22Rv1 (cell line): ENCODE measurements around the gene TTLL5.

Experiments
- H3K27ac ChIP-seq: fragments of 450-650 bp; 2 replicates; pipeline ENCODE4 v1.5.1; 2017
- ZFX ChIP-seq: fragments of 450-650 bp; IDR thresholded peaks from 2 replicates; pipeline ENCODE4 v1.6.1; 2017; ENCODE audit warnings: antibody characterized with exemption, borderline replicate concordance
- TF ChIP-seq, protein P1 (sequence below): fragments of 450-650 bp; IDR thresholded peaks from 2 replicates; pipeline ENCODE4 v1.5.1; 2017; ENCODE audit warnings: mild to moderate bottlenecking

The TTLL5 gene

GRCh38 chr14:75773046-75773445, 112.0 kb downstream of the TTLL5 start:
- no peak overlapping the region for H3K27ac ChIP-seq

DNA sequence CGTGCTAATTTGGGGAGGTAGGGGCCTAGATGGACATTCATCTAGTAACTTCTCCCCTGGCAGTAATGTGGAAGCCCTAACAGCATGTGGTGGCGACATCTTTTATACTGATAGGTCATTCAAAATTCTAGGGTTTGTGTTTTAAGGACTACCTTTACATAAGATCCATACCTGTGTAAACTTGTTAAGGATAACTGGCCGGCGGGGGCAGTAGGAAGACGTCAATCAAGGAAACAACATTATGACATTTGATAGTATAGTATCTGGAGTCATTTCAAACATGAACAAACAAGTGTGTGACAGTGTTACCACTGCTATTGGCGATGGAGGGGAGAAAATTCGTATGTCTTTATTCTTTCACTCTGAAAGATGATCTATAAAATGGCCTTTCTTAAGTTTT, 120.0 kb downstream of the TTLL5 start:
- no peak overlapping the region for H3K27ac ChIP-seq
- TF ChIP-seq, protein P1, sequence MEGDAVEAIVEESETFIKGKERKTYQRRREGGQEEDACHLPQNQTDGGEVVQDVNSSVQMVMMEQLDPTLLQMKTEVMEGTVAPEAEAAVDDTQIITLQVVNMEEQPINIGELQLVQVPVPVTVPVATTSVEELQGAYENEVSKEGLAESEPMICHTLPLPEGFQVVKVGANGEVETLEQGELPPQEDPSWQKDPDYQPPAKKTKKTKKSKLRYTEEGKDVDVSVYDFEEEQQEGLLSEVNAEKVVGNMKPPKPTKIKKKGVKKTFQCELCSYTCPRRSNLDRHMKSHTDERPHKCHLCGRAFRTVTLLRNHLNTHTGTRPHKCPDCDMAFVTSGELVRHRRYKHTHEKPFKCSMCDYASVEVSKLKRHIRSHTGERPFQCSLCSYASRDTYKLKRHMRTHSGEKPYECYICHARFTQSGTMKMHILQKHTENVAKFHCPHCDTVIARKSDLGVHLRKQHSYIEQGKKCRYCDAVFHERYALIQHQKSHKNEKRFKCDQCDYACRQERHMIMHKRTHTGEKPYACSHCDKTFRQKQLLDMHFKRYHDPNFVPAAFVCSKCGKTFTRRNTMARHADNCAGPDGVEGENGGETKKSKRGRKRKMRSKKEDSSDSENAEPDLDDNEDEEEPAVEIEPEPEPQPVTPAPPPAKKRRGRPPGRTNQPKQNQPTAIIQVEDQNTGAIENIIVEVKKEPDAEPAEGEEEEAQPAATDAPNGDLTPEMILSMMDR: no peak
- TF ChIP-seq ZFX: no peak

More at GRCh38 chr14:75773046-75773445, 112.0 kb downstream of the TTLL5 start:
- TF ChIP-seq ZFX: no peak
- TF ChIP-seq, protein P1: no peak

- no peak for TF ChIP-seq ZFX
- TF ChIP-seq, protein P1: no peak
- no peak overlapping the region for H3K27ac ChIP-seq
These were observed 122.1 kb downstream of the TTLL5 start for GRCh38 chr14:75783184-75783583.

DNA sequence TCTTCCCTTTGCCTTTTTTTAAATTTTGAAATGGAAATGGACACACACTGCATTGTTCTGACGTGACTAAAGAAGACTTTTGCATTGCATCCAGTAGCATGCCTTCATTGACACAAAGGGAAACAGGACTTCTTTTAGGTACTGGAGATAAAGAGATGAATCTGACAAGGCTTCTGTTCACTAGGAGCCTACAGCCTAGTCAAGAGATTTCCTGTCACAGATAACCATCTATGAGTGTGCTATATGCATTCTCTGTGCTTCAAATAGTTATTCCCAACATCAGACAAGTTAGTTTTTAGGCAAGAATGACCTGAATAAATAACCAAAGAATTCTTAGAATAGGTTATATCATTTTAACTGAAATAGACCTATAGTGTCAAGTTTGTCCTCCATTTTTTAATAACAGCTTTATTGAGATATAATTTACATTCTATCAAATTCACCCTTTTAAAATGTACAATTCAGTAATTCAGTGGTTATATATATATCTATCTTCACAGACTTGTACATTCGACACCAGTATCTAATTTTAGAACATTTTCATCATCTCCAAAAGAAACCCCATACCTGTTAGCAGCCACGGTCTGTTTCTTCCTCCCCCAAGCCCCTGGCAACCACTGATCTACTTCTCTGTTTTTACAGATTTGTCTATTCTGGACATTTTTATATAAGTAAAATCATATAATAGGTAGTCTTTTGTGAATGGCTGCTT, 122.7 kb downstream of the TTLL5 start:
- TF ChIP-seq, protein P1: no peak
- TF ChIP-seq ZFX: no peak
- no peak overlapping the region for H3K27ac ChIP-seq

- no peak overlapping the region for H3K27ac ChIP-seq
- no peak for TF ChIP-seq ZFX
- TF ChIP-seq, protein P1: no peak
These were observed 123.3 kb downstream of the TTLL5 start for GRCh38 chr14:75784314-75784686.

DNA sequence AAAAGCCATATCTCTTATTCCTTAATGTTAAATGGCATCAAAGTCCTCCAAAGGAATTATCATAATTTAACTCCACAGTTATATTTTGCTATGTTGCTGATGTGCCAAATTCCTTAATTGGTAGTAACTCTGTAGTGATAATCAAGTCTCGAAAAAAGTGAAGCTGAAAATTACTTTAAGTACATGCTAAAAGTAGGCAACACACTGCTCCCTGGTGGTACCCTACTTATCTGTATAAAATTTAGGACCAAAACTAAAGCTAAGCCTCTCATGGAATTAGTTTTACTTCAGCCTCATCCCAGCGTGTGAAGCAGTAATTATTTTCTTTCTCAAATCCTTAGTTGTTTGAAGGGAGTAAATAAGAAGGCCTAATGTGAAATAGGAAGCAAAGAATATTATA, 132.8 kb downstream of the TTLL5 start:
- TF ChIP-seq, protein P1: no peak
- no peak for TF ChIP-seq ZFX

GRCh38 chr14:75794615-75795038, 133.6 kb downstream of the TTLL5 start:
- H3K27ac ChIP-seq: no peak overlapping the region
- TF ChIP-seq, protein P1: no peak
- no peak for TF ChIP-seq ZFX

More for the DNA sequence above, 132.8 kb downstream of the TTLL5 start:
- H3K27ac ChIP-seq: no peak overlapping the region
